ENCODE results near the gene NSD1. TPM values are rescaled to one million over a fixed set of nuclear protein-coding genes. Genes with fewer than 3 reads are reported as not detected.

NSD1 gene
- total RNA-seq, 1 experiment from 2014 or later: 48.9 TPM

- intact Hi-C loops (cut with micrococcal nuclease): no loop called here
- no peaks in the 10 kb centered on the region for H3K36me3 ChIP-seq (ENCODE audit: low read depth, low read length)
Measured at GRCh38 chr5:177117441-177118045, 16.0 kb upstream of the NSD1 start.

GRCh38 chr5:177122566-177122965, 11.0 kb upstream of the NSD1 start:
- BruUV-seq (replicated peaks): no TSS peak
- no peaks in the 10 kb centered on the region for H4K20me1 ChIP-seq (ENCODE audit: low read length)
- no peak overlapping the region for H3K4me2 ChIP-seq (ENCODE audit: low read length)
- no peak overlapping the region for H3K9ac ChIP-seq (ENCODE audit: low read length)
- TF ChIP-seq EZH2phosphoT487 (IDR thresholded peaks at IDR 0.05; ENCODE audit: borderline replicate concordance, low read length) (no peak), CTCF (conservative IDR thresholded peaks at IDR 0.05; ENCODE audit: low read depth, low read length) (no peak), EZH2 (IDR thresholded peaks at IDR 0.05; ENCODE audit: low read length, unreplicated experiment) (no peak)
- ChIA-PET POLR2A (ENCODE audit: unreplicated experiment) (no interaction called here), CTCF (interaction anchor here (0.6 kb wide), 1 partner anchor 10 kb away, joined by 3 read pairs; no protein-coding TSS in a partner anchor)
- no peaks in the 10 kb centered on the region for H3F3A ChIP-seq (ENCODE audit: low read length, unreplicated experiment)
- no peak for DNase-seq
- no peaks in the 10 kb centered on the region for H3K9me3 ChIP-seq (ENCODE audit: low read length)
- no peaks in the 10 kb centered on the region for H3K79me2 ChIP-seq (ENCODE audit: low read length)
- H3K9me2 ChIP-seq (replicated peaks; ENCODE audit: low read length): no peaks in the 10 kb centered on the region
- no peak overlapping the region for H2AFZ ChIP-seq (ENCODE audit: low read length)
- no peaks in the 10 kb centered on the region for H3K27me3 ChIP-seq (ENCODE audit: low read length)
- no peak for ATAC-seq
- no peaks in the 10 kb centered on the region for H3K36me3 ChIP-seq (ENCODE audit: low read depth, low read length)
- intact Hi-C loops (cut with micrococcal nuclease): no loop called here
- no peak overlapping the region for H3K4me3 ChIP-seq (ENCODE audit: low read length)
- H3K4me1 ChIP-seq (ENCODE audit: insufficient read depth, low read length): no peaks in the 10 kb centered on the region
- no peak overlapping the region for H3K27ac ChIP-seq (ENCODE audit: low read length)

More at GRCh38 chr5:177117441-177118045, 16.0 kb upstream of the NSD1 start:
- DNase-seq (no peak), ATAC-seq (no peak)
- ChIA-PET CTCF (no interaction called here), POLR2A (ENCODE audit: unreplicated experiment) (interaction anchor here (0.6 kb wide), 1 partner anchor 19 kb away, joined by 3 read pairs; no protein-coding TSS in a partner anchor)
- no peaks in the 10 kb centered on the region for H3K9me3 ChIP-seq (ENCODE audit: low read length)
- no peaks in the 10 kb centered on the region for H3K9me2 ChIP-seq (replicated peaks; ENCODE audit: low read length)
- no peaks in the 10 kb centered on the region for H3K4me1 ChIP-seq (ENCODE audit: insufficient read depth, low read length)
- no peak overlapping the region for H3K4me2 ChIP-seq (ENCODE audit: low read length)
- no peaks in the 10 kb centered on the region for H3K79me2 ChIP-seq (ENCODE audit: low read length)
- no peak overlapping the region for H2AFZ ChIP-seq (ENCODE audit: low read length)
- TF ChIP-seq EZH2phosphoT487 (IDR thresholded peaks at IDR 0.05; ENCODE audit: borderline replicate concordance, low read length) (no peak), CTCF (conservative IDR thresholded peaks at IDR 0.05; ENCODE audit: low read depth, low read length) (no peak), EZH2 (IDR thresholded peaks at IDR 0.05; ENCODE audit: low read length, unreplicated experiment) (no peak)
- no peak overlapping the region for H3K27ac ChIP-seq (ENCODE audit: low read length)
- no peaks in the 10 kb centered on the region for H3K27me3 ChIP-seq (ENCODE audit: low read length)
- H3F3A ChIP-seq (ENCODE audit: low read length, unreplicated experiment): no peaks in the 10 kb centered on the region
- H4K20me1 ChIP-seq (ENCODE audit: low read length): no peaks in the 10 kb centered on the region
- no TSS peak for BruUV-seq (replicated peaks)
- H3K4me3 ChIP-seq (ENCODE audit: low read length): no peak overlapping the region
- no peak overlapping the region for H3K9ac ChIP-seq (ENCODE audit: low read length)

GRCh38 chr5:177123789-177124485, 9.6 kb upstream of the NSD1 start:
- DNase-seq: no peak
- Histone ChIP-seq H3K9ac (ENCODE audit: low read length) (no peak overlapping the region), H3K27ac (ENCODE audit: low read length) (no peak overlapping the region), H3K9me3 (ENCODE audit: low read length) (no peaks in the 10 kb centered on the region), H2AFZ (ENCODE audit: low read length) (no peak overlapping the region), H3K4me2 (ENCODE audit: low read length) (no peak overlapping the region), H3K79me2 (ENCODE audit: low read length) (no peaks in the 10 kb centered on the region), H3K27me3 (ENCODE audit: low read length) (no peaks in the 10 kb centered on the region), H3K36me3 (ENCODE audit: low read depth, low read length) (no peaks in the 10 kb centered on the region), H4K20me1 (ENCODE audit: low read length) (no peaks in the 10 kb centered on the region), H3F3A (ENCODE audit: low read length, unreplicated experiment) (no peaks in the 10 kb centered on the region), H3K4me3 (ENCODE audit: low read length) (no peak overlapping the region), H3K9me2 (replicated peaks; ENCODE audit: low read length) (no peaks in the 10 kb centered on the region), H3K4me1 (ENCODE audit: insufficient read depth, low read length) (no peaks in the 10 kb centered on the region)
- no peak for ATAC-seq
- intact Hi-C loops (cut with micrococcal nuclease): no loop called here
- BruUV-seq (replicated peaks): no TSS peak
- ChIA-PET CTCF (no interaction called here), POLR2A (ENCODE audit: unreplicated experiment) (no interaction called here)
- no peak for TF ChIP-seq CTCF (conservative IDR thresholded peaks at IDR 0.05; ENCODE audit: low read depth, low read length)
- TF ChIP-seq EZH2 (IDR thresholded peaks at IDR 0.05; ENCODE audit: low read length, unreplicated experiment): no peak
- no peak for TF ChIP-seq EZH2phosphoT487 (IDR thresholded peaks at IDR 0.05; ENCODE audit: borderline replicate concordance, low read length)
